ENCODE measurements around the gene C8G. TPM values are rescaled to one million over a fixed set of nuclear protein-coding genes. Genes with fewer than 3 reads are reported as not detected.

The C8G gene
- total and polyA plus RNA-seq, 2 of the 8 experiments (the other 6 are each of a cell fraction or from before 2014, with no cell fraction given), result 0.62 to 0.80 TPM

GRCh38 chr9:136900556-136900955 is 44.5 kb upstream of the C8G start (continued):
- TF ChIP-seq CHD7 (IDR thresholded peaks at IDR 0.05; ENCODE audit: insufficient replicate concordance, low read length) (no peak), CREB1 (IDR thresholded peaks at IDR 0.05) (no peak), MAX (IDR thresholded peaks at IDR 0.05) (no peak), POU5F1 (IDR thresholded peaks at IDR 0.05; ENCODE audit: low read depth, low read length) (no peak), YY1 (IDR thresholded peaks at IDR 0.05; ENCODE audit: low read depth, low read length) (no peak), ZNF274 (IDR thresholded peaks at IDR 0.05; ENCODE audit: borderline replicate concordance, extremely low read depth, low read length) (no peak)
